ENCODE results near the gene DPYSL5. TPM values are rescaled to one million over a fixed set of nuclear protein-coding genes. Genes with fewer than 3 reads are reported as not detected.

DPYSL5 gene
- total and polyA plus RNA-seq, 12 donors: 0.34 to 1.6 (median 0.82) TPM; not detected in 4

DNA sequence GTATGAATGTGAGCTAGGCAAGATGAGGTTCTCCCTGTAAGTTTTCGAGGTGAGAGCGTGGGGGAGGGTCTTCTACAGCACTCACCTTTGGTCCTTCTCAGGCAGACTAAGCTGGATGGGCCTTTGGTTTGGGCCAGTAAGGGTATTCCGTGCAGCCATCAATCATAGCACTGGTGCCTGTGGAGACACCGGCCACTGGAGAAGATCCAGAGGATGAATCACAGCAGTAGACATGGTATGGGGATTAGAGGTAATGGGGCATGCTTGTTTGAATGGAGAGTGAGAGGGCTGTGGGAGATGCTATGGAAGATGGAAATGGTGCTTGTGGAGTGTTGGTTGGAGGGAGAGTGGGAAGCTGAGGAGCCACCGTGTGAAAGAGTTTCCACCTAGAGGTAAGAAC lies 138.6 kb downstream of the DPYSL5 start:
- no peak overlapping the region for H3K4me3 ChIP-seq
- no peaks in the 10 kb centered on the region for H3K36me3 ChIP-seq (replicated peaks in 1 of 2)
- TF ChIP-seq POLR2A (IDR thresholded peaks at IDR 0.05): no peak
- TF ChIP-seq, protein P1, sequence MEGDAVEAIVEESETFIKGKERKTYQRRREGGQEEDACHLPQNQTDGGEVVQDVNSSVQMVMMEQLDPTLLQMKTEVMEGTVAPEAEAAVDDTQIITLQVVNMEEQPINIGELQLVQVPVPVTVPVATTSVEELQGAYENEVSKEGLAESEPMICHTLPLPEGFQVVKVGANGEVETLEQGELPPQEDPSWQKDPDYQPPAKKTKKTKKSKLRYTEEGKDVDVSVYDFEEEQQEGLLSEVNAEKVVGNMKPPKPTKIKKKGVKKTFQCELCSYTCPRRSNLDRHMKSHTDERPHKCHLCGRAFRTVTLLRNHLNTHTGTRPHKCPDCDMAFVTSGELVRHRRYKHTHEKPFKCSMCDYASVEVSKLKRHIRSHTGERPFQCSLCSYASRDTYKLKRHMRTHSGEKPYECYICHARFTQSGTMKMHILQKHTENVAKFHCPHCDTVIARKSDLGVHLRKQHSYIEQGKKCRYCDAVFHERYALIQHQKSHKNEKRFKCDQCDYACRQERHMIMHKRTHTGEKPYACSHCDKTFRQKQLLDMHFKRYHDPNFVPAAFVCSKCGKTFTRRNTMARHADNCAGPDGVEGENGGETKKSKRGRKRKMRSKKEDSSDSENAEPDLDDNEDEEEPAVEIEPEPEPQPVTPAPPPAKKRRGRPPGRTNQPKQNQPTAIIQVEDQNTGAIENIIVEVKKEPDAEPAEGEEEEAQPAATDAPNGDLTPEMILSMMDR (IDR thresholded peaks at IDR 0.05): no peak
- H3K27me3 ChIP-seq: no peaks in the 10 kb centered on the region
- H3K9me3 ChIP-seq (replicated peaks in 1 of 3): no peaks in the 10 kb centered on the region
- 83 to 93% (median 87%) methylated on average over 5 of the region's 5 CpGs for WGBS, 4 donors
- H3K27ac ChIP-seq: no peak overlapping the region
- no peaks in the 10 kb centered on the region for H3K4me1 ChIP-seq (replicated peaks in 1 of 2)
- intact Hi-C loops (cut with DNase I): no loop called here
- DNase-seq: no peak

DNA sequence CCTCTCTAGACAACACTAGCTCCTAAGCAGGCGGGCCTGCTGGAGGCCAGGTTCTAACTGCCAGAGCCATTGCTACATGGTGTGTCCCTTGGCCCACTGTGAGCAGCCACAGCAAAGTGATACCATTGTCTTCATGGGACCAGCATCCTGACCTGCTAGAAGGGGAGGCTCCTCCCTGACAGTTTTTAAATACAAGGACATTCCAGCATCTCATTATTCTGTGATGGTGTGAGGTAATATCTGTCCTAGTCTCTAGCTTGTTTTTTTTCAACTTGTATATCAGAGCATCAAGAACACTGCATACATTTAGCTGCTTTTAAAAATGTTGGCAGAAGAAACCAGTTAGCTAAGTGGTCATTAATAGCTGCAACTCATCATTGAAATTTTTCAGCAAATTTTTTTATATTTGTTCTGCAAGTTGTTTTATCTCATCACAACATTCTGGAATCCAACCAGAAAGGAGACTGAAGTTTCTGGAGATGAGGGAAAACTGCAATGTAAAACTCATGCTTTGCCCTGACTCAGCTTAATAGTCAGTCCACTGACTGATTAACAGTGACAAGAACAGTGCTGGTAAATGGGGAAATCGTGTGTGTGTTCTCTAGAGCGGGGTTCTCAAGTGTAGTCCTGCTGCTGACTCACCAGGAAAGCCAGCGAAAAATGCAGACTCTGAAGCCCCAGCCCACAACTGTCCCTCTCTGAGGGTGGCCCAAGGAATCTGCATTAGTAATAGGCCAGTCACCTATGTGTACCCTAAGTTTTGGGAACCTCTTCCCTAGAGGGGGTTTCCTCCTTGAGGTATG lies 140.3 kb downstream of the DPYSL5 start:
- TF ChIP-seq POLR2A (IDR thresholded peaks at IDR 0.05): no peak
- TF ChIP-seq, protein P1 (IDR thresholded peaks at IDR 0.05): no peak
- Histone ChIP-seq H3K9me3 (replicated peaks in 1 of 3) (no peaks in the 10 kb centered on the region), H3K4me1 (replicated peaks in 1 of 2) (no peaks in the 10 kb centered on the region), H3K36me3 (replicated peaks in 1 of 2) (no peaks in the 10 kb centered on the region), H3K4me3 (no peak overlapping the region), H3K27ac (peak overlapping the region in 1 of 5 donors; percentile 6), H3K27me3 (no peaks in the 10 kb centered on the region)
- WGBS, 4 donors: 76 to 91% (median 78%) methylated on average over 4 of the region's 4 CpGs
- DNase-seq: no peak
- intact Hi-C loops (cut with DNase I): no loop called here

DNA sequence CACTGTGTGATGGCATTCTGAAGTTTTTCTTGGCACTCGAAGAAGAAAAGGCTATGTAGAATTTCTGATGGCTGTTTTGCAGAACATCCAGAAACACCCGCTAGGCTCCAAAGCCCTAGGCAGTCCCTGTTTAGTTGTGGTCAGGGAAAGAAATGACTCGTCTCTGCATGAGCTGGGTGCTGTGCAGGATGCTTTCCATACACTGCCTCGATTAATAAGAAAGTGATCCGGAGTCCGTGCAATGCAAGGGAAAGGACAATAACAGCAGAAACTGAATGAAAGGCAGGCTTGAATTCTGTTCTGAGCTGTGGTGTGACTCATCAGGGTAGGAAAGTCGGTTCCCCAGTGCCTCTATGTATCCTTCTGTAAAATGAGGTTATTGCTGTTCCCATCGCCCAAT lies 141.2 kb downstream of the DPYSL5 start:
- H3K27me3 ChIP-seq: no peaks in the 10 kb centered on the region
- H3K27ac ChIP-seq: no peak overlapping the region
- intact Hi-C loops (cut with DNase I): no loop called here
- no peak for DNase-seq
- no peaks in the 10 kb centered on the region for H3K9me3 ChIP-seq (replicated peaks in 1 of 3)
- H3K36me3 ChIP-seq (replicated peaks in 1 of 2): no peaks in the 10 kb centered on the region
- WGBS, 4 donors: 80 to 91% (median 86%) methylated on average over 8 of the region's 8 CpGs
- no peak overlapping the region for H3K4me3 ChIP-seq
- H3K4me1 ChIP-seq (replicated peaks in 1 of 2): no peaks in the 10 kb centered on the region
- TF ChIP-seq POLR2A (IDR thresholded peaks at IDR 0.05): no peak
- TF ChIP-seq, protein P1 (IDR thresholded peaks at IDR 0.05): no peak

DNA sequence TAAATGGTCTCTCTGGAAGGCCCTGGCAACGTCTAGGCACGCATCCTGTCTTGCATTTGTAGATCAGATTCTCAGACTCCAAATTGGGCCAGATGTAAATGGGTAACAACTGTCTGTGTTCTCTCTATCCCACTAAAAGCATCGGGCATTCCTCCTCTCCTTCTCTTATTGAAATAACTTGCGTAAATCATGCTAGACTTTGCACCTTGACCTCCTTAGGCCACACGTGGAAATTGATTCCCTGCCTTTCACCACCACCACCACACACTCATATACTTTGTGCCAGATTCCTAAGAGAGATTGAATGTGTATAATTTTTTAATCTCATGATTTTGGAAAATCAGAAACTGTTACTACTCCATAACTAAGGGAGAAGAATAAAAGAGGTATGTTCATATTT lies 143.8 kb downstream of the DPYSL5 start:
- intact Hi-C loops (cut with DNase I): no loop called here
- DNase-seq: no peak
- H3K9me3 ChIP-seq (replicated peaks in 1 of 3): no peaks in the 10 kb centered on the region
- no peak overlapping the region for H3K27ac ChIP-seq
- H3K36me3 ChIP-seq (replicated peaks in 1 of 2): no peaks in the 10 kb centered on the region
- H3K4me3 ChIP-seq: no peak overlapping the region
- H3K4me1 ChIP-seq (replicated peaks in 1 of 2): no peaks in the 10 kb centered on the region
- WGBS, 4 donors: 70 to 78% (median 76%) methylated on average over 5 of the region's 5 CpGs
- no peaks in the 10 kb centered on the region for H3K27me3 ChIP-seq
- TF ChIP-seq, protein P1 (IDR thresholded peaks at IDR 0.05): no peak
- TF ChIP-seq POLR2A (IDR thresholded peaks at IDR 0.05): no peak

All from adrenal gland (tissue), 12 donors.